Measurements from ENCODE around the gene ZNF423.

ZNF423 gene

DNA sequence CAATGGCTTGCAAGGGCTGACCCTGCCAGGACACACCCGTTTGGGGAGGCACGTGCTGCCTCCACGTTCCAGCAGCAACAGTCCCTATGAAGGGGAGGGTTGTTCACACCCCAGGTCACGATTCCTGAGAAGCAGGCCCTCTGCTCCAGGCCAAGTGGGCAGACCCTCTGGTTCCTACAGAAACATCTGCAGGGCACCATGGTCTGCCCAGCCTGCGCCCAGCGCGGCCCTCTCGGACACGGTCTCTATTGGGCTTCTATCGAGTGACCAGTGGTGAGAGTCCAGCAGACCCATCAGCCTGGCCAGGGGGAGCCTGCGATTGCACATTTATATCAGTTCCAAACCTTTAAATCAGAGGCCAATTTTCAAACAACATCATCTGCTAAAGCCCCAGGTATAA is 128.3 kb downstream of the ZNF423 start:
- no peak for DNase-seq (ENCODE audit: low read depth in 1 of 2, low spot score in 1 of 2)

- no peak for DNase-seq (ENCODE audit: low read depth in 1 of 2, low spot score in 1 of 2)
Observed at GRCh38 chr16:49726155-49726554, 129.8 kb downstream of the ZNF423 start.

GRCh38 chr16:49725651-49726050 is 130.3 kb downstream of the ZNF423 start:
- DNase-seq (ENCODE audit: low read depth in 1 of 2, low spot score in 1 of 2): no peak

DNA sequence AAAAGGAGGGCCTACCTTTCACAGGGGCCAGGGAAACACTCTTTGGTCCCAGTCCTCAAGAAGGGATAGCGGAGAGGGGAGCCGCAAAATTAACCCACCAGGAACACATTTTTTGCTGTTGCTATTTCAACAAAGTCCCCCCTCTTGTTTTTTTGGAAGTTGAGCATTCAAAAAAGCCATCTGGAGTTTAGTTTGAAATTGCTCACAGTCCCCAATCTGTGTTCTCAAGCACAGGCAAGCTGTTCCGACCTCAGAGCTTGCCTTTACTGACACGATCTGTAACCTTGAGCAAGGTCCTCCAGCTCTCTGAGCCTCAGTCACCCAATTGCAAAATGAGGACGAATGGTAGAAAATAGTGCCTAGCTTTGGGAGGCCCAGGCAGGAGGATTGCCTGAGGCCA is 131.1 kb downstream of the ZNF423 start:
- no peak for DNase-seq (ENCODE audit: low read depth in 1 of 2, low spot score in 1 of 2)

DNA sequence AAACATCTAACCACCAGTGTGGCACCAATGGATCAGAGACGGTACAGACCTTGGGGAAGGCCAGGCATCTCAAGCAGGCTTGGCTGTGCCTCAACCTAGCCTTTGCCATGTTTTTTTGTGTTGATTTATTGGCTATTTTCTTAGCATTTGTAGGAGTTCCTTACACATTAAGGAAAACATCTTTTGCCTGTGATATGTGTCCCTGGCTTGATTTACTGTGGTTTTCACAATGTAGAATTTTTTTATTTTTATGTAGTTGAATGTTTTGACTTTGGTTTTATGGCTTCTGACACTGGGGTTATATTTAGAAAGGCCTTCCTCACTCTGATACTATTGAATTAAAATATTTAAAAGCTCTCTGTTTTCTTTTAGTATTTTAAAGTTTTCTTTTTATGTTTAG is 132.6 kb downstream of the ZNF423 start:
- DNase-seq (ENCODE audit: low read depth in 1 of 2, low spot score in 1 of 2): no peak

- no peak for DNase-seq (ENCODE audit: low read depth in 1 of 2, low spot score in 1 of 2)
Observed at GRCh38 chr16:49720225-49720624, 135.7 kb downstream of the ZNF423 start.

DNA sequence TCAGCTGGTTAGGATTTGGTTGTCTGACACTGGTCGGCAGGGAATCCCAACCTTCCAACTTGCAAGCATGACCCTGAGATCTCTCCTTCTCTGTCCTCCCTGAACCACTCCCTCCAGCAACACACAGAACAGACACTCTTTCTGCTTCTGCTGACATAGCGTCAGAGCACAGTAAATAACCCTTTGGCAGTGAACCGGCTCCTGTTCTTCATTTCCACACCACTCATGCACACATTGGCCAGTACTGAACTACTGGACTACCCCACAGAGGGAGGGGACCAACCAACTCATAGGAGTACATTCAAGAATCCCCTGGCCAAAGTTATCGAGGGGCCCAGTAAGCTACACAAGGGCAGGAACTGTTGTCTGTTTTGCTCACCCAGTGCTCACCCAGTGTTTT is 138.2 kb downstream of the ZNF423 start:
- no peak for DNase-seq (ENCODE audit: low read depth in 1 of 2, low spot score in 1 of 2)

DNA sequence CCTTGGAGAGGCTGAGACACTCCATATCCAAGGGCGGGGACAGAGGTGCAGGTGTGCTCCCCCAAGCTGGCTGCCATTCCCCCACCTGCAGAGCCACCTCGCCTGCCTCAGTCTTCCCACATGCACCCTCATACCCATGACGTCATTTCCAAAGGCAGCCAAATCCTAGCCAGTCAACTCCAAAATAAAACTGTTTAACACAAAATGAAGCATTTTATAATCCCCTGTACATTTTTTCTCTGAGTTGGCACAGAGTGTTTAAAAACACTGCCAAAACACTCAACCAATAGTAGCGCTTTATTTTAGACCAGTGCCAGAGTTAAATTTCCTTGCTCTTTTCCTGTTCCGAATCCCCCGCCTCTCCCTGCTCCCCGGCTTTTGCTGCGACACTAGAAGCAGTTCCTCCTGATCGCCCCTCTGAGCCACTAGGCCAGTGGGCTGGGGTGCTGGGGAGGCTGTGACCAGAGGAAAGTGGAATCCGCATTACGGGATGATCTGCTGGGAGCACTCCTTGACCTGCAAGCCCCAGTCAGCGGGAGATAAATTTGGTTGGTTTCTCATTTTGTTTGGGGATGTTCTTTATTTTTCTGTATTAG is 139.5 kb downstream of the ZNF423 start:
- no peak for DNase-seq (ENCODE audit: low read depth in 1 of 2, low spot score in 1 of 2)

DNA sequence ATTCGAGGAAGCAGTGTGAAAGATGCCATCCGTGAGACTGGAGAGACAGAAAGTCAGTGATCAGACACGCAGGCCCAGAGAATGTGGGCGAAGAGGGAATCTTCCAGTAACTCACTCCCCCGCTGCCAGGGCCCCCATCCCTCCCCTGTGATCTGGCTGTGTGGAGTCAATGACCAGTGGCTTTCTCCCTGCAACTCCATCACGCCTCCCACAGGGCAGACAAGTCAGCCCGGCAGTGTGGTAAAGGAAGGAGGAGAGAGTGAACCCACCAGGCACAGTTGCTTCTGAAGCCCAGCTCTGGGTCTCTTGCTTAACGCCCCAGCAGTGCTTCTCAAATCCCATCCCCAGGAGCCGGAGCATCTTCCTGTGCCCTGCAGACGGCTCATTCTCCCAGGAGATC is 142.1 kb downstream of the ZNF423 start:
- no peak for DNase-seq (ENCODE audit: low read depth in 1 of 2, low spot score in 1 of 2)

GRCh38 chr16:49712542-49712941 is 143.4 kb downstream of the ZNF423 start:
- no peak for DNase-seq (ENCODE audit: low read depth in 1 of 2, low spot score in 1 of 2)

DNA sequence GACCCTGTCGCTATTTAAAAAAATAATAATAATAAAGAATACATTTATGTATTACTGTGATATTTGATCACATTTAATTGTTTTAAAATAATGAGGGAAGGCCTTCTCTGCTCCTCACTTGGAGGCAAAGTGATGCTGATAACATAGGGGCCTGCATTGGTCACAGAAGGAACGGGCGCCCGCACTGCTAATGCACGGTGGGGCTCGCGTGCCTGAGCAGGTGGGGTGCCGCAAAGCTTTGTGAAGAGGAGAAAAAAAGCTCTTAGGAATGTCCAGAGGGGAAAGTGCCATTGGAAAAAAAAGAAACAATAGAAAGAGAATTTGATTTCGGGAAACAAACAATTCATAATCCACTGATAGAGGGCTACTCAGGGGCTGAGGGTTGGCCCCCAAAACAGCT is 143.8 kb downstream of the ZNF423 start:
- DNase-seq (ENCODE audit: low read depth in 1 of 2, low spot score in 1 of 2): no peak

DNA sequence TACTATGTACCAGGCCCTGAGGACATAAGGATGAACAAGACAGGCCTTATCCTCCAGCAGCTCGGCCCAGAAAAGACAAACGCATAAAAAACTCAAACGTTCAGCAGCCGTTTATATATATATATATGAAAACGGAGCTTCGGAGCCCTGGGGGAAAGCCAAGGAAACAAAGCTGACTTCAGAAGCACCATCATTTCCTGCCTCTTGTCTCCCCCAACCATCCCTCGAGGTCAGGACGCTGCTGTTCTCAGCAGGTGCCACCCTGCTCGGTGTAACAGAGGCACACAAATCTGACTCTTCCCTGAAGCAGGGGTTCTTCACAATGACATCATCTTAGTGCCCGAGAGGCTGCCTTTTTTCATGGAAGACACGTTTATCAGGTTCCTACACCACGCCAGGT is 146.9 kb downstream of the ZNF423 start:
- no peak for DNase-seq (ENCODE audit: low read depth in 1 of 2, low spot score in 1 of 2)

- DNase-seq (ENCODE audit: low read depth in 1 of 2, low spot score in 1 of 2): no peak
Observed at GRCh38 chr16:49708491-49708890, 147.4 kb downstream of the ZNF423 start.

DNA sequence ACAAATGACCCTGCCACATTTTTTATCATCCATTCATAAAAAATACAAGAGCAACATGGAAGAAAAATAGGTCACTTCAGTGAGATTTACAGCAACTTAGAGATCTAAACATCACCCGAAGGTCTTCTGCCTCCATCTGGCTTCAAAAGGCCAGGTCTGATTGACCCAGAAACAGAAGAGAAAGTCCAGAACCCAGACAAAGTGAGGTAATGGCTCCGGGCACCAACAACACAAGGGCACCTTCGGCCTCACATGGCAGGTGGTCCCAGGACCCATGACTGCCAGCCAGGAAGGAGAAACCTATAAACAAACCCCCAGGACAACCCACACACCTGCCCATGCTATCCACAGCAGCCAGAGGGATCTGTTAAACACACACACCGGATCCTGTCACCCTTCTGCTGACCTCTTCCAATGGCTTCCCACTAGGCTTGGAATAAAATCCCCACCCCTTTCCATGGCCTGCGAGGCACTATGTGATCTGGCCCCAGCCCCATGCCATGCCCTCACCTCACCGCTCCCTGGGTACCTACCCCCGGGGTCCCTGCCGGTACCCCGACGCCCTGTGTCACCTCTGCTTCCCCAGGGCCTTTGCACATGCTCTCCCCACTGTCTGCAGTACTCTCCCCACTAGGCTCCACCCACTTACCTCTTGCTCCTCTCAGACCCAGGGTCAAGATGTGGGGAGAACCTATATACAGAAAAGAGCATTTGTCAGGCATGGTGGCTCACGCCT is 149.1 kb downstream of the ZNF423 start:
- DNase-seq (ENCODE audit: low read depth in 1 of 2, low spot score in 1 of 2): no peak

DNA sequence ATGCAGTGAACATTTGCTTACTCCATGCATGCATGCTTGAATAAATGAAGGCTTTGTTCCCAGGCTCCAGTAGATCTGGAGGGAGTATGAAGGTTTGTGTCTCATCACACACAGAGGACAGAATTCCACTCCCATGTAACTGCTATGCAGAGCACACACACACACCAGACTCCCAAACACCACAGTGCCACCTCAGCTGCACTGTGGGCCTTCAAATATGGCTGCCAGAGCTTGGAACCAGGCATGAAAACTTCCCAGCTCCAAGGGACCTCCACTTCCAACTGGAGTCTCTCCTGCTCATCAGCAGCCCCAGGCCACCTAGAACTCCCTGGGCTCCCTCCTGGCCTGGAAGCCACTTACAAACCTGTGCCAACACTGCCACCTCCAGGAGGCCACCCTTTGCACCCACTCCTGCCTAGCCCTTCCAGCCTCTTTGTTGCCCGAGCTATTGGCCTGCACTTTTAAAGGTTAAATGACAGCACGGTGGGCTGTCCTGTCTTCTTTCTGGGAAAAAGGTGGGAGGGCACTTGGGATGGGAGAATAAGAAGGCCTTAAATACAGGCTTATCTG is 151.2 kb downstream of the ZNF423 start:
- no peak for DNase-seq (ENCODE audit: low read depth in 1 of 2, low spot score in 1 of 2)

GRCh38 chr16:49703483-49703882 is 152.4 kb downstream of the ZNF423 start:
- DNase-seq (ENCODE audit: low read depth in 1 of 2, low spot score in 1 of 2): no peak

DNA sequence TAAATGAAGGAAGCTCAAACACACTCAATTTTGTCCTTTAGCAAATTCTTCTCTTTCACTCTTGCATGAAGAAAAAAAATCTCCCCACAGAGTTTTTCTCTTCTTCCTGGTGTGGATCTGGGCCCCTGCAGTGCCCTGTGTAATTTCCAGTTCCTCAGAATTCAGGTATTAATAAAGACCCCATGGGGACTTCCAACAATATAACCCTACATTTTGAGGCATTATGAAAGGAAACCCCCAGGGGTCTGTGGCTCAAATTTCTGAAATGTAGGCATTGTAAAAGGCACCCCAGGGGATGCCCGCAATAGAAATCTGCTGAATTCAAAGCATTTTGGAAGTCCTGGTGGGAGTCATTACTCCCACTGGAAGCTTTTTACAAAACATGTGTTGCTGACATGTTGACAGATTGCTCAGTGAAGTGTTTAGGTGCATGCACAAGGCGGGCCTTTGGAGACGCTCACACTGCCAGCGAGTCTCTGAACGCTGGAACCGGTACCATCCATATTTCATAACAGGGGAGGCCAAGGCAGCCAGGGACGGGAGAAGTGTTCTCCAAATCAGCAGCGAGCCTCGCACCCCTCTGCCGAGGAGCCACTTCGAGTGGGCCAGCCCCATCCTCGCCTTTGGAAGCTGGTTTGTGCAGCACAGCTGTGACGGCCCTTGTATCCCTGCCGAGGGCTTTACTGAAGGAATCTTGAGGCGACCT is 154.0 kb downstream of the ZNF423 start:
- DNase-seq (ENCODE audit: low read depth in 1 of 2, low spot score in 1 of 2): no peak

- no peak for DNase-seq (ENCODE audit: low read depth in 1 of 2, low spot score in 1 of 2)
Observed at GRCh38 chr16:49701065-49701685, 154.7 kb downstream of the ZNF423 start.

GRCh38 chr16:49700251-49701064 is 155.5 kb downstream of the ZNF423 start:
- no peak for DNase-seq (ENCODE audit: low read depth in 1 of 2, low spot score in 1 of 2)

GRCh38 chr16:49699841-49700175 is 156.1 kb downstream of the ZNF423 start:
- no peak for DNase-seq (ENCODE audit: low read depth in 1 of 2, low spot score in 1 of 2)
